Measurements from ENCODE around the gene FTCD. TPM values are rescaled to one million over a fixed set of nuclear protein-coding genes. Genes with fewer than 3 reads are reported as not detected.
A peak's percentile ranks its signal among the peaks of the same experiment; 100 is the strongest.

The FTCD gene
- total and polyA plus RNA-seq, 9 of the 15 experiments (the other 6 are each of a cell fraction or from before 2014, with no cell fraction given), result 0.11 to 1.6 (median 0.67) TPM; not detected in 5

GRCh38 chr21:46184625-46185555 is 29.5 kb upstream of the FTCD start (continued):
- TF ChIP-seq, protein P1, sequence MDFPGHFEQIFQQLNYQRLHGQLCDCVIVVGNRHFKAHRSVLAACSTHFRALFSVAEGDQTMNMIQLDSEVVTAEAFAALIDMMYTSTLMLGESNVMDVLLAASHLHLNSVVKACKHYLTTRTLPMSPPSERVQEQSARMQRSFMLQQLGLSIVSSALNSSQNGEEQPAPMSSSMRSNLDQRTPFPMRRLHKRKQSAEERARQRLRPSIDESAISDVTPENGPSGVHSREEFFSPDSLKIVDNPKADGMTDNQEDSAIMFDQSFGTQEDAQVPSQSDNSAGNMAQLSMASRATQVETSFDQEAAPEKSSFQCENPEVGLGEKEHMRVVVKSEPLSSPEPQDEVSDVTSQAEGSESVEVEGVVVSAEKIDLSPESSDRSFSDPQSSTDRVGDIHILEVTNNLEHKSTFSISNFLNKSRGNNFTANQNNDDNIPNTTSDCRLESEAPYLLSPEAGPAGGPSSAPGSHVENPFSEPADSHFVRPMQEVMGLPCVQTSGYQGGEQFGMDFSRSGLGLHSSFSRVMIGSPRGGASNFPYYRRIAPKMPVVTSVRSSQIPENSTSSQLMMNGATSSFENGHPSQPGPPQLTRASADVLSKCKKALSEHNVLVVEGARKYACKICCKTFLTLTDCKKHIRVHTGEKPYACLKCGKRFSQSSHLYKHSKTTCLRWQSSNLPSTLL (IDR thresholded peaks at IDR 0.05), result no peak
- no peak for TF ChIP-seq CBFA2T3 (IDR thresholded peaks at IDR 0.05)
- TF ChIP-seq CUX1 (CRISPR knock-in tag; IDR thresholded peaks at IDR 0.05), result no peak
- TF ChIP-seq ERF (CRISPR knock-in tag; IDR thresholded peaks at IDR 0.05), result no peak
- no peak for TF ChIP-seq DMBX1 (CRISPR knock-in tag; IDR thresholded peaks at IDR 0.05; ENCODE audit: borderline replicate concordance)
- TF ChIP-seq CEBPB (tag; IDR thresholded peaks at IDR 0.05), result peak; percentile 94
- 0 out of 2 replicates have a peak, but pooled peaks have one; percentile 3 for TF ChIP-seq SREBF1 (IDR thresholded peaks at IDR 0.05; ENCODE audit: borderline replicate concordance, low read depth, low read length)
- TF ChIP-seq ETV6 (IDR thresholded peaks at IDR 0.05; ENCODE audit: borderline replicate concordance in 1 of 2, low read depth in 2 of 2, low read length in 1 of 2), result no peak
- TF ChIP-seq ETV6 (CRISPR knock-in tag; IDR thresholded peaks at IDR 0.05; ENCODE audit: borderline replicate concordance), result no peak
- no peak for TF ChIP-seq GABPB2 (CRISPR knock-in tag; conservative IDR thresholded peaks at IDR 0.05)
- TF ChIP-seq, protein P2, sequence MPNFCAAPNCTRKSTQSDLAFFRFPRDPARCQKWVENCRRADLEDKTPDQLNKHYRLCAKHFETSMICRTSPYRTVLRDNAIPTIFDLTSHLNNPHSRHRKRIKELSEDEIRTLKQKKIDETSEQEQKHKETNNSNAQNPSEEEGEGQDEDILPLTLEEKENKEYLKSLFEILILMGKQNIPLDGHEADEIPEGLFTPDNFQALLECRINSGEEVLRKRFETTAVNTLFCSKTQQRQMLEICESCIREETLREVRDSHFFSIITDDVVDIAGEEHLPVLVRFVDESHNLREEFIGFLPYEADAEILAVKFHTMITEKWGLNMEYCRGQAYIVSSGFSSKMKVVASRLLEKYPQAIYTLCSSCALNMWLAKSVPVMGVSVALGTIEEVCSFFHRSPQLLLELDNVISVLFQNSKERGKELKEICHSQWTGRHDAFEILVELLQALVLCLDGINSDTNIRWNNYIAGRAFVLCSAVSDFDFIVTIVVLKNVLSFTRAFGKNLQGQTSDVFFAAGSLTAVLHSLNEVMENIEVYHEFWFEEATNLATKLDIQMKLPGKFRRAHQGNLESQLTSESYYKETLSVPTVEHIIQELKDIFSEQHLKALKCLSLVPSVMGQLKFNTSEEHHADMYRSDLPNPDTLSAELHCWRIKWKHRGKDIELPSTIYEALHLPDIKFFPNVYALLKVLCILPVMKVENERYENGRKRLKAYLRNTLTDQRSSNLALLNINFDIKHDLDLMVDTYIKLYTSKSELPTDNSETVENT (CRISPR knock-in tag; IDR thresholded peaks at IDR 0.05), result peak; percentile 78; the same call in 1 of the 2 replicates
- peak; percentile 17; the same call in 1 of the 2 replicates for TF ChIP-seq C11orf30 (IDR thresholded peaks at IDR 0.05; ENCODE audit: low read depth)
- peak; percentile 74; the same call in 1 of the 2 replicates for TF ChIP-seq CTBP1 (IDR thresholded peaks at IDR 0.05; ENCODE audit: borderline replicate concordance)
- TF ChIP-seq SNRNP70 (optimal IDR thresholded peaks at IDR 0.05; ENCODE audit: low read depth, low read length), result no peak
- no peak for TF ChIP-seq CBFA2T2 (conservative IDR thresholded peaks at IDR 0.05)
- no peak for TF ChIP-seq ZNF384 (IDR thresholded peaks at IDR 0.05; ENCODE audit: low read depth, low read length)
- TF ChIP-seq RBM22 (IDR thresholded peaks at IDR 0.05; ENCODE audit: low read depth, low read length, poor library complexity, severe bottlenecking), result no peak
- TF ChIP-seq IRF2 (CRISPR knock-in tag; IDR thresholded peaks at IDR 0.05), result no peak
